ENCODE results near the gene KIF26A.

DNA sequence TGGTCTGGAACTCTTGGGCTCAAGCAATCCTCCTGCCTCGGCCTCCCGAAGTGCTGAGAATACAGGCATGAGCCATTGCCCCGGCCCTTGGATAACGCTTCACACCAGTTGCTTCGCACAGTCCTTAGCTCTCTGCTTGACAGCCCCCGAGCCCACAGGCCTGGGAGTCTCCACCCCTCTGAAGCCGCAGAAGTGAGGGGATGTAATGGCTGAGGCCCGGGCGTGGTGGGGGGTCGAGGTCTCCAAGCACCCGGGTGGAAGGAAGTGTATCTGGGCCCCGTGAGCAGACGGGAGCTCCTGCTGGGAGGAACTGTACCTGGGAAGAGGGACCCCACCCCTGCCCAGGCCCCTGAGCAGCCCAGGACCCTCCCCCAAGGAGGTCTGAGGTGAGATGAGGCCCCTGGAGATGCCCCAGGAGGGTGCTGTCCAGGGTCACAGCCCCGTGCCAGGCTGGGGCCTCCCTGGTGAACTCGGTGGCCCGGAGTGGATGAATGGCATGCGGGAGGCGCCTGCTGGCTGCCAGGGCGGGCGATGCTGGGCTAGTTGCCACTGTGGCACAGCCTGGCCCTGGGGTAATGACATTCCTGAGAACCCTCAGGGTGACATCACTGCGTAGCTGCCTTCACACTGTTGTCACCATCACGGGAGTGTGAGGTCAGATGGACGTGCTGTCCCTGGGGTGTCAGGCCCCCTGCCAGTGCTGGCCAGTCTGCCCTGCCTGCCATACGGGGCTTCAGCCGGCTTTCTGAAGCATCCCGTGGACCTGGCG is 48.9 kb downstream of the KIF26A start:
- TF ChIP-seq, protein P1, sequence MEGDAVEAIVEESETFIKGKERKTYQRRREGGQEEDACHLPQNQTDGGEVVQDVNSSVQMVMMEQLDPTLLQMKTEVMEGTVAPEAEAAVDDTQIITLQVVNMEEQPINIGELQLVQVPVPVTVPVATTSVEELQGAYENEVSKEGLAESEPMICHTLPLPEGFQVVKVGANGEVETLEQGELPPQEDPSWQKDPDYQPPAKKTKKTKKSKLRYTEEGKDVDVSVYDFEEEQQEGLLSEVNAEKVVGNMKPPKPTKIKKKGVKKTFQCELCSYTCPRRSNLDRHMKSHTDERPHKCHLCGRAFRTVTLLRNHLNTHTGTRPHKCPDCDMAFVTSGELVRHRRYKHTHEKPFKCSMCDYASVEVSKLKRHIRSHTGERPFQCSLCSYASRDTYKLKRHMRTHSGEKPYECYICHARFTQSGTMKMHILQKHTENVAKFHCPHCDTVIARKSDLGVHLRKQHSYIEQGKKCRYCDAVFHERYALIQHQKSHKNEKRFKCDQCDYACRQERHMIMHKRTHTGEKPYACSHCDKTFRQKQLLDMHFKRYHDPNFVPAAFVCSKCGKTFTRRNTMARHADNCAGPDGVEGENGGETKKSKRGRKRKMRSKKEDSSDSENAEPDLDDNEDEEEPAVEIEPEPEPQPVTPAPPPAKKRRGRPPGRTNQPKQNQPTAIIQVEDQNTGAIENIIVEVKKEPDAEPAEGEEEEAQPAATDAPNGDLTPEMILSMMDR (IDR thresholded peaks at IDR 0.05; ENCODE audit: low read depth, low read length): no peak
- TF ChIP-seq POLR2A (IDR thresholded peaks at IDR 0.05; ENCODE audit: extremely low read depth, insufficient read length): no peak
- TF ChIP-seq MAX (IDR thresholded peaks at IDR 0.05; ENCODE audit: low read depth, low read length): no peak
- TF ChIP-seq MYC (IDR thresholded peaks at IDR 0.05; ENCODE audit: low read depth, low read length): no peak
